ENCODE results near the gene GPD2.

The GPD2 gene

DNA sequence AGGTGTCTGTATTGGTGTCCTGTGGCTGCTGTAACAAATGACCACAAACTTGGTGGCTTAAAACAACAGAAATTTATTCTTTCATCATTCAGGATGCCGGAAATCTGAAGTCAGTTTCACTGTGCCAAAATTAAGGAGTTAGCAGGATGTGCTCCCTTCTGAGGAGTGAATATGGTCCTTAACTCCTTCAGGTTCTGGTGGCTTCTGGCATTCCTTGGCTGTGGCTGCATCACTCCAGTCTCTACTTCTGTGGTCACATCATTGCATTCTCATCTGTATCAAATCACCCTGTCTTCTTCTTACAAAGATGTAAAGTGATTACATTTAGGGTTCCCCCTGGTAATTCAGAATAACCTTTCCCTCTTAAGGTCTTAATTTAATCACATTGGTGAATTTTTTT lies 12.6 kb downstream of the GPD2 start:
- Histone ChIP-seq H2AFZ (no peak overlapping the region), H3K9ac (no peak overlapping the region), H3K9me3 (ENCODE audit: control insufficient read depth, low read length) (no peaks in the 10 kb centered on the region), H3K27ac (no peak overlapping the region), H3K36me3 (ENCODE audit: control insufficient read depth, insufficient read depth, low read length) (no peaks in the 10 kb centered on the region), H3K27me3 (ENCODE audit: control insufficient read depth, insufficient read depth, low read length) (no peaks in the 10 kb centered on the region), H3K4me1 (no peaks in the 10 kb centered on the region), H3K79me2 (peaks cover 41% of the 10 kb centered on the region), H3K4me2 (ENCODE audit: low read length) (no peak overlapping the region), H3K4me3 (ENCODE audit: low read depth, low read length) (no peak overlapping the region)
- no peak for TF ChIP-seq CTCF (IDR thresholded peaks at IDR 0.05)

DNA sequence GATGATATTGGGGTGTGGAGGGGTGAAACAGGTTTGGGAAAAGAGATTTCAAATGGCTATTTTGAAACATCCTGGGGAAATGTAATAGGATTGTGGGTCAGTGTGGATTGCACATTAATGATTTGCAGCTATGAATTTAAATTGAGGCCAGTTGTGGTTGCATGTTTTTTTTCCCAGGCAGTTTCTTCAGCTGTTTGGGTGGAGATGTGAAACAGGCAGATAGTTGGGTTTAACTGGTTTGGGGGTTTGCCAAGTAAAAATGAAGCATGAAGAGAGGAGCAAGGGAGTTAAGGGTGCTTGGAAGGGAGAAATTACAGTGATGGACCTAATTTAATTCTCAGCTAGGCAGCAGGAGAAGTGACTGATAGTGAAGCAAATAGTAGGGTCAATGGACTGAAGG lies 16.8 kb downstream of the GPD2 start:
- Histone ChIP-seq H3K36me3 (ENCODE audit: control insufficient read depth, insufficient read depth, low read length) (no peaks in the 10 kb centered on the region), H3K9me3 (ENCODE audit: control insufficient read depth, low read length) (no peaks in the 10 kb centered on the region), H3K27me3 (ENCODE audit: control insufficient read depth, insufficient read depth, low read length) (no peaks in the 10 kb centered on the region), H3K79me2 (peaks cover 16% of the 10 kb centered on the region), H3K9ac (no peak overlapping the region), H2AFZ (no peak overlapping the region), H3K4me3 (ENCODE audit: low read depth, low read length) (no peak overlapping the region), H3K4me2 (ENCODE audit: low read length) (no peak overlapping the region), H3K4me1 (peaks cover 9% of the 10 kb centered on the region), H3K27ac (no peak overlapping the region)
- TF ChIP-seq CTCF (IDR thresholded peaks at IDR 0.05) = no peak

GRCh38 chr2:156455361-156455975 lies 19.3 kb downstream of the GPD2 start:
- Histone ChIP-seq H3K27me3 (ENCODE audit: control insufficient read depth, insufficient read depth, low read length) (no peaks in the 10 kb centered on the region), H3K4me2 (ENCODE audit: low read length) (no peak overlapping the region), H3K79me2 (peaks cover 11% of the 10 kb centered on the region), H3K27ac (no peak overlapping the region), H3K36me3 (ENCODE audit: control insufficient read depth, insufficient read depth, low read length) (no peaks in the 10 kb centered on the region), H3K9me3 (ENCODE audit: control insufficient read depth, low read length) (no peaks in the 10 kb centered on the region), H3K9ac (no peak overlapping the region), H3K4me1 (peaks cover 9% of the 10 kb centered on the region), H3K4me3 (ENCODE audit: low read depth, low read length) (no peak overlapping the region), H2AFZ (no peak overlapping the region)
- TF ChIP-seq CTCF (IDR thresholded peaks at IDR 0.05) = no peak

GRCh38 chr2:156456616-156457015 lies 20.4 kb downstream of the GPD2 start:
- no peaks in the 10 kb centered on the region for H3K36me3 ChIP-seq (ENCODE audit: control insufficient read depth, insufficient read depth, low read length)

More at GRCh38 chr2:156456616-156457015, 20.4 kb downstream of the GPD2 start:
- H3K27ac ChIP-seq = no peak overlapping the region
- TF ChIP-seq CTCF (IDR thresholded peaks at IDR 0.05) = no peak
- peaks cover 11% of the 10 kb centered on the region for H3K79me2 ChIP-seq
- H3K4me1 ChIP-seq = peaks cover 9% of the 10 kb centered on the region
- no peak overlapping the region for H3K4me3 ChIP-seq (ENCODE audit: low read depth, low read length)
- H2AFZ ChIP-seq = no peak overlapping the region
- H3K4me2 ChIP-seq (ENCODE audit: low read length) = no peak overlapping the region
- H3K9me3 ChIP-seq (ENCODE audit: control insufficient read depth, low read length) = no peaks in the 10 kb centered on the region
- no peaks in the 10 kb centered on the region for H3K27me3 ChIP-seq (ENCODE audit: control insufficient read depth, insufficient read depth, low read length)
- H3K9ac ChIP-seq = no peak overlapping the region

Measured in parathyroid adenoma (tissue), 2 donors.